HG03571 (cell line): Measurements from ENCODE around the gene PHF12.

ENCODE experiments used
- ATAC-seq: cut with Tn5 transposase; IDR thresholded peaks from one replicate; pipeline ENCODE4 v1.9.1; 2021; ENCODE audit not compliant: unreplicated experiment

PHF12 gene

GRCh38 chr17:28955408-28955807 is 4.1 kb upstream of the PHF12 start:
- ATAC-seq, result no peak

GRCh38 chr17:28954886-28955285 is 3.6 kb upstream of the PHF12 start:
- no peak for ATAC-seq

- ATAC-seq, result no peak
These were observed 2.3 kb upstream of the PHF12 start for GRCh38 chr17:28953444-28954118.

- peak; percentile 59 for ATAC-seq
These were observed 965 bp upstream of the PHF12 start for GRCh38 chr17:28951991-28952975.

GRCh38 chr17:28950752-28951427 is 428 bp downstream of the PHF12 start:
- ATAC-seq, result no peak

- ATAC-seq, result no peak
These were observed 1.1 kb downstream of the PHF12 start for GRCh38 chr17:28950017-28950751.

GRCh38 chr17:28949185-28950016 is 1.9 kb downstream of the PHF12 start:
- ATAC-seq, result no peak

GRCh38 chr17:28948873-28949184 is 2.5 kb downstream of the PHF12 start:
- ATAC-seq, result no peak

- ATAC-seq, result no peak
These were observed 3.0 kb downstream of the PHF12 start for GRCh38 chr17:28948342-28948741.

GRCh38 chr17:28947639-28948038 is 3.7 kb downstream of the PHF12 start:
- no peak for ATAC-seq

GRCh38 chr17:28946239-28946638 is 5.1 kb downstream of the PHF12 start:
- ATAC-seq, result no peak

GRCh38 chr17:28944862-28945741 is 6.2 kb downstream of the PHF12 start:
- no peak for ATAC-seq

- no peak for ATAC-seq
These were observed 7.0 kb downstream of the PHF12 start for GRCh38 chr17:28944343-28944742.

GRCh38 chr17:28942925-28943324 is 8.4 kb downstream of the PHF12 start:
- ATAC-seq, result no peak

- ATAC-seq, result no peak
These were observed 10.1 kb downstream of the PHF12 start for GRCh38 chr17:28941251-28941650.

- ATAC-seq, result no peak
These were observed 10.6 kb downstream of the PHF12 start for GRCh38 chr17:28940675-28941074.

- ATAC-seq, result no peak
These were observed 11.2 kb downstream of the PHF12 start for GRCh38 chr17:28940142-28940541.

GRCh38 chr17:28938552-28938951 is 12.8 kb downstream of the PHF12 start:
- no peak for ATAC-seq

GRCh38 chr17:28937044-28937729 is 14.1 kb downstream of the PHF12 start:
- ATAC-seq, result no peak
